ENCODE results near the gene C20orf204. TPM values are rescaled to one million over a fixed set of nuclear protein-coding genes. Genes with fewer than 3 reads are reported as not detected.
A peak's percentile ranks its signal among the peaks of the same experiment; 100 is the strongest.

The C20orf204 gene
- total RNA-seq, 2 donors from 2014 or later: 4.0 to 4.1 TPM

- H3K4me1 ChIP-seq (ENCODE audit: control insufficient read depth, insufficient read depth, low read length): no peaks in the 10 kb centered on the region
- H3K4me3 ChIP-seq (ENCODE audit: low read length): no peak overlapping the region
- peaks cover 14% of the 10 kb centered on the region for H3K4me1 Mint-ChIP-seq
- H3K4me3 Mint-ChIP-seq: no peak overlapping the region
- H3K36me3 Mint-ChIP-seq (ENCODE audit: low read depth): peaks cover 4% of the 10 kb centered on the region
- peaks cover 16% of the 10 kb centered on the region for H3K27me3 Mint-ChIP-seq (ENCODE audit: insufficient read depth)
- no peak for TF ChIP-seq CTCF (conservative IDR thresholded peaks at IDR 0.05)
- H3K9me3 Mint-ChIP-seq: no peaks in the 10 kb centered on the region
- H3K9me3 ChIP-seq (ENCODE audit: control insufficient read depth, low read length): no peaks in the 10 kb centered on the region
- DNase-seq: no peak
- no peak overlapping the region for H3K9ac ChIP-seq (ENCODE audit: extremely low read depth, low read length, poor library complexity, severe bottlenecking)
- H3K27ac ChIP-seq (ENCODE audit: low read depth, low read length): no peak overlapping the region
- no peak overlapping the region for H3K27ac Mint-ChIP-seq
- no peaks in the 10 kb centered on the region for H3K36me3 ChIP-seq (ENCODE audit: control insufficient read depth, insufficient read depth, low read length)
- WGBS, 2 experiments (ENCODE audit: insufficient coverage in 1 of 2, insufficient read length in 1 of 2): 95 to 100% methylated on average over 4 to 7 of the region's 7 CpGs
- peaks cover 1% of the 10 kb centered on the region for H3K27me3 ChIP-seq (ENCODE audit: control insufficient read depth, insufficient read depth, low read length, poor library complexity, severe bottlenecking)
Observed at GRCh38 chr20:64077541-64077875, 41.5 kb downstream of the C20orf204 start.

- Histone ChIP-seq H3K27ac (ENCODE audit: low read depth, low read length) (no peak overlapping the region), H3K9me3 (ENCODE audit: control insufficient read depth, low read length) (no peaks in the 10 kb centered on the region), H3K4me3 (ENCODE audit: low read length) (peak overlapping the region; percentile 84), H3K27me3 (ENCODE audit: control insufficient read depth, insufficient read depth, low read length, poor library complexity, severe bottlenecking) (peaks cover 6% of the 10 kb centered on the region), H3K36me3 (ENCODE audit: control insufficient read depth, insufficient read depth, low read length) (no peaks in the 10 kb centered on the region), H3K4me1 (ENCODE audit: control insufficient read depth, insufficient read depth, low read length) (no peaks in the 10 kb centered on the region), H3K9ac (ENCODE audit: extremely low read depth, low read length, poor library complexity, severe bottlenecking) (no peak overlapping the region)
- Mint-ChIP-seq H3K4me1 (peaks cover 15% of the 10 kb centered on the region), H3K27me3 (ENCODE audit: insufficient read depth) (peaks cover 20% of the 10 kb centered on the region), H3K36me3 (ENCODE audit: low read depth) (peaks cover 3% of the 10 kb centered on the region), H3K9me3 (no peaks in the 10 kb centered on the region), H3K4me3 (peak overlapping the region; percentile 57), H3K27ac (no peak overlapping the region)
- WGBS, 2 experiments (ENCODE audit: insufficient coverage in 1 of 2, insufficient read length in 1 of 2): 87 to 88% methylated on average over 12 to 15 of the region's 15 CpGs
- DNase-seq: peak; percentile 68
- no peak for TF ChIP-seq CTCF (conservative IDR thresholded peaks at IDR 0.05)
Observed at GRCh38 chr20:64077876-64078551, 42.0 kb downstream of the C20orf204 start.

GRCh38 chr20:64078934-64079272 lies 42.9 kb downstream of the C20orf204 start:
- Histone ChIP-seq H3K9me3 (ENCODE audit: control insufficient read depth, low read length) (no peaks in the 10 kb centered on the region), H3K4me1 (ENCODE audit: control insufficient read depth, insufficient read depth, low read length) (no peaks in the 10 kb centered on the region), H3K36me3 (ENCODE audit: control insufficient read depth, insufficient read depth, low read length) (no peaks in the 10 kb centered on the region), H3K4me3 (ENCODE audit: low read length) (peak overlapping the region; percentile 84), H3K9ac (ENCODE audit: extremely low read depth, low read length, poor library complexity, severe bottlenecking) (peak overlapping the region; percentile 71), H3K27me3 (ENCODE audit: control insufficient read depth, insufficient read depth, low read length, poor library complexity, severe bottlenecking) (peaks cover 12% of the 10 kb centered on the region), H3K27ac (ENCODE audit: low read depth, low read length) (no peak overlapping the region)
- 54% methylated on average over 3 to 4 of the region's 4 CpGs for WGBS, 2 experiments (ENCODE audit: insufficient coverage in 1 of 2, insufficient read length in 1 of 2)
- Mint-ChIP-seq H3K27ac (no peak overlapping the region), H3K4me1 (peaks cover 15% of the 10 kb centered on the region), H3K4me3 (peak overlapping the region; percentile 57), H3K27me3 (ENCODE audit: insufficient read depth) (peaks cover 22% of the 10 kb centered on the region), H3K9me3 (no peaks in the 10 kb centered on the region), H3K36me3 (ENCODE audit: low read depth) (no peaks in the 10 kb centered on the region)
- DNase-seq: no peak
- no peak for TF ChIP-seq CTCF (conservative IDR thresholded peaks at IDR 0.05)
